BLaER1 treated with 17β-estradiol and CSF1 and Interleukin-3, amounts not matched to agents 10 nM and 100 nM (cell line): ENCODE results near the gene ANKRD6.

ENCODE experiments used
- H3K27ac ChIP-seq, 11 experiments: shearing (Covaris generic); formaldehyde crosslinking; 2 replicates each; pipeline ENCODE4 v1.8.1; 2022
- H3K27me3 ChIP-seq, 11 experiments: shearing (Covaris generic); formaldehyde crosslinking; 2 replicates each; pipeline ENCODE4 v1.8.1; 2022
- H3K36me3 ChIP-seq, 11 experiments: shearing (Covaris generic); formaldehyde crosslinking; 2 replicates each; pipeline ENCODE4 v1.8.1; 2022
- H3K4me1 ChIP-seq, 10 experiments: shearing (Covaris generic); formaldehyde crosslinking; 2 replicates each; pipeline ENCODE4 v1.8.1; 2022
- H3K4me2 ChIP-seq, 11 experiments: shearing (Covaris generic); formaldehyde crosslinking; 2 replicates each; pipeline ENCODE4 v1.8.1; 2022
- H3K4me3 ChIP-seq, 10 experiments: shearing (Covaris generic); formaldehyde crosslinking; 2 replicates each; pipeline ENCODE4 v1.8.1; 2022
- H3K9ac ChIP-seq, 11 experiments: shearing (Covaris generic); formaldehyde crosslinking; 2 replicates each; pipeline ENCODE4 v1.8.1; 2022
- H3K9me3 ChIP-seq, 11 experiments: shearing (Covaris generic); formaldehyde crosslinking; replicated peaks in 1 of 11; 2 replicates each; pipeline ENCODE4 v1.8.1; 2022
- H4K20me1 ChIP-seq, 11 experiments: shearing (Covaris generic); formaldehyde crosslinking; 2 replicates each; pipeline ENCODE4 v1.8.1; 2022
- Cebpa-rat ChIP-seq, 11 experiments: shearing (Covaris generic); IDR thresholded peaks; 2 replicates each; pipeline ENCODE4 v1.8.1; 2022

The ANKRD6 gene

GRCh38 chr6:89528866-89529265, 95.9 kb downstream of the ANKRD6 start:
- no peak overlapping the region for H3K4me3 ChIP-seq
- H3K4me1 ChIP-seq: peaks cover 0 to 7% (median 0%) of the 10 kb centered on the region in 10 experiments; a peak in 2 of 20 replicates
- no peaks in the 10 kb centered on the region for H3K36me3 ChIP-seq
- H4K20me1 ChIP-seq: no peaks in the 10 kb centered on the region
- H3K27ac ChIP-seq: no peak overlapping the region
- no peaks in the 10 kb centered on the region for H3K9me3 ChIP-seq
- 0 out of 22 replicates have a peak overlapping the region, but pooled peaks of 1 of the 11 experiments have one; percentile 20 for H3K4me2 ChIP-seq
- no peak overlapping the region for H3K9ac ChIP-seq
- H3K27me3 ChIP-seq: no peaks in the 10 kb centered on the region
- TF ChIP-seq Cebpa-rat (IDR thresholded peaks at IDR 0.05): no peak

- no peak for TF ChIP-seq Cebpa-rat (IDR thresholded peaks at IDR 0.05)
These were observed 98.0 kb downstream of the ANKRD6 start for GRCh38 chr6:89530982-89531381.

GRCh38 chr6:89536231-89536630, 103.3 kb downstream of the ANKRD6 start:
- Histone ChIP-seq H3K4me3 (no peak overlapping the region), H3K27ac (no peak overlapping the region), H3K9me3 (no peaks in the 10 kb centered on the region), H3K4me1 (no peaks in the 10 kb centered on the region), H4K20me1 (no peaks in the 10 kb centered on the region), H3K36me3 (no peaks in the 10 kb centered on the region), H3K27me3 (no peaks in the 10 kb centered on the region), H3K9ac (no peak overlapping the region), H3K4me2 (no peak overlapping the region)
- TF ChIP-seq Cebpa-rat (IDR thresholded peaks at IDR 0.05): no peak

More at GRCh38 chr6:89530982-89531381, 98.0 kb downstream of the ANKRD6 start:
- H3K4me1 ChIP-seq: peaks cover 0 to 7% (median 0%) of the 10 kb centered on the region in 10 experiments; a peak in 2 of 20 replicates
- H3K4me2 ChIP-seq: no peak overlapping the region
- no peak overlapping the region for H3K9ac ChIP-seq
- no peaks in the 10 kb centered on the region for H4K20me1 ChIP-seq
- no peaks in the 10 kb centered on the region for H3K9me3 ChIP-seq
- H3K27ac ChIP-seq: no peak overlapping the region
- no peaks in the 10 kb centered on the region for H3K36me3 ChIP-seq
- no peaks in the 10 kb centered on the region for H3K27me3 ChIP-seq
- H3K4me3 ChIP-seq: no peak overlapping the region

GRCh38 chr6:89539779-89540178, 106.8 kb downstream of the ANKRD6 start:
- Histone ChIP-seq H3K4me2 (no peak overlapping the region), H3K27ac (no peak overlapping the region), H4K20me1 (no peaks in the 10 kb centered on the region), H3K9me3 (no peaks in the 10 kb centered on the region), H3K4me3 (no peak overlapping the region), H3K9ac (no peak overlapping the region), H3K36me3 (no peaks in the 10 kb centered on the region), H3K27me3 (no peaks in the 10 kb centered on the region), H3K4me1 (no peaks in the 10 kb centered on the region)
- TF ChIP-seq Cebpa-rat (IDR thresholded peaks at IDR 0.05): no peak

GRCh38 chr6:89542081-89542857, 109.3 kb downstream of the ANKRD6 start:
- H3K4me3 ChIP-seq: no peak overlapping the region
- TF ChIP-seq Cebpa-rat (IDR thresholded peaks at IDR 0.05): no peak
- no peak overlapping the region for H3K27ac ChIP-seq
- H3K36me3 ChIP-seq: no peaks in the 10 kb centered on the region
- H3K4me1 ChIP-seq: no peaks in the 10 kb centered on the region
- H3K4me2 ChIP-seq: no peak overlapping the region
- H3K27me3 ChIP-seq: no peaks in the 10 kb centered on the region
- no peaks in the 10 kb centered on the region for H3K9me3 ChIP-seq
- H3K9ac ChIP-seq: no peak overlapping the region
- no peaks in the 10 kb centered on the region for H4K20me1 ChIP-seq

DNA sequence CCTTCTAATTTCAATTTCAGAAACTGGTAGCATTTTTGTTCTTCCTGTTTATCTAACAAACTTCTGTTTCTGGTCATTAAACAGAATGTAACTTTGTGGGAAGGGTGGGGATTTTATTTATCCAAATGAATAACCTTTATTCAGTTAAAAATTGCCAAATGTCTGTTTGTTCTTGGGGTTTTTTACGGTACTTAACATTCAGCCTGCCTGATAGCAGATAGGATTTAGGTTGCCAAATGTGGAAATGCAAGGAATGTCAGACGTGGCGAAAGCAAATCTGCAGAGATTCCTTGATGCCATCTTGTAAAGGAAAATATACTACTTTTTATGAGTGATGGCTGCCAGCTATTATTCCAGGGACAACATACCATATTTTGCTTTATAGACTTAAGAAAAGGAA, 109.9 kb downstream of the ANKRD6 start:
- no peak overlapping the region for H3K4me3 ChIP-seq
- no peak overlapping the region for H3K9ac ChIP-seq
- no peaks in the 10 kb centered on the region for H3K9me3 ChIP-seq
- H4K20me1 ChIP-seq: no peaks in the 10 kb centered on the region
- no peak overlapping the region for H3K27ac ChIP-seq
- no peaks in the 10 kb centered on the region for H3K4me1 ChIP-seq
- H3K27me3 ChIP-seq: no peaks in the 10 kb centered on the region
- no peak for TF ChIP-seq Cebpa-rat (IDR thresholded peaks at IDR 0.05)
- H3K4me2 ChIP-seq: no peak overlapping the region
- no peaks in the 10 kb centered on the region for H3K36me3 ChIP-seq

GRCh38 chr6:89547281-89547680, 114.3 kb downstream of the ANKRD6 start:
- Histone ChIP-seq H4K20me1 (no peaks in the 10 kb centered on the region), H3K27me3 (no peaks in the 10 kb centered on the region)
- TF ChIP-seq Cebpa-rat (IDR thresholded peaks at IDR 0.05): no peak

DNA sequence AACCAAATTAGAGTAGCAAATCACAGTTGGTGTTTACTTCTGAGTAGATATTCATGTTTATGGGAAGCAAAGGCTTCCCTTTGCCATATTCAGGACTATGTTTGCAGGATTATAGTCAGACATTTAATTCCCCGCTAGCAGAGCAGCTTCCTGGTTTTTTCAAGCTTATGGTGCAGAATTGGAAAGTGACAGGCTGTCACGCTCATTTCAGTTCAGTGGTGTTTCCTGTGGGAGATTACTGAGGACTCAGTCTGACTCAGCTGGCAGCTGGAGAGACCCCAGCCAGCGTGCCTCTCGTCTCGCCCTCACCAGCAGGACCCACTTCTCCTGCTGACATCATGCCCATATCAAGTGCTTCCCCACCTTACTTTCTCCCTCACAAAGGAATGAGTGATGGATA, 120.5 kb downstream of the ANKRD6 start:
- H3K9ac ChIP-seq: no peak overlapping the region

More at GRCh38 chr6:89547281-89547680, 114.3 kb downstream of the ANKRD6 start:
- Histone ChIP-seq H3K4me1 (no peaks in the 10 kb centered on the region), H3K36me3 (no peaks in the 10 kb centered on the region), H3K4me2 (no peak overlapping the region), H3K27ac (no peak overlapping the region), H3K9me3 (no peaks in the 10 kb centered on the region), H3K9ac (no peak overlapping the region), H3K4me3 (no peak overlapping the region)

DNA sequence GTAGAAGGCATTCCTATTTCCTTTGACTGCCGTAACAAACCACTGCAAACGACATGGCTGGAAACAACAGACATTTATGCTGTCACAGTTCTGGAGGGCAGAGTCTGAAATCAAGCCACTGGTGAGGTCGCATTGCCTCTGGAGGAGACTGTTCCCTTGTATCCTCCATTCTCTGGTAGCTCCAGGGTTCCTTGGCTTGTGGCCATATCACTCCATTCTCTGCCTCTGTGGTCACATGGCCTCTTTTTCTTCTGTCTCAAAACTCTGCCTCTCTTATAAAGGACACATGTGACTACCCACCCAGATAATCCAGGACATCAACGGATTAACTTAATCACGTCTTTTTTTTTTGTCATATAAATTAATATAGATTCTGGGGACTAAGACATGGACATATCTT, 121.2 kb downstream of the ANKRD6 start:
- Histone ChIP-seq H3K36me3 (no peaks in the 10 kb centered on the region), H3K9ac (no peak overlapping the region), H3K27me3 (no peaks in the 10 kb centered on the region), H3K9me3 (peaks cover 0 to 15% (median 5%) of the 10 kb centered on the region in 11 experiments; a peak in 10 of 22 replicates), H3K27ac (no peak overlapping the region), H3K4me1 (peaks cover 0 to 10% (median 2%) of the 10 kb centered on the region in 10 experiments; a peak in 5 of 20 replicates), H4K20me1 (no peaks in the 10 kb centered on the region), H3K4me3 (no peak overlapping the region), H3K4me2 (no peak overlapping the region)
- TF ChIP-seq Cebpa-rat (IDR thresholded peaks at IDR 0.05): no peak

More for the DNA sequence above, 120.5 kb downstream of the ANKRD6 start:
- no peak for TF ChIP-seq Cebpa-rat (IDR thresholded peaks at IDR 0.05)
- no peaks in the 10 kb centered on the region for H3K27me3 ChIP-seq
- no peaks in the 10 kb centered on the region for H4K20me1 ChIP-seq
- H3K4me3 ChIP-seq: no peak overlapping the region
- peaks cover 0 to 10% (median 2%) of the 10 kb centered on the region in 10 experiments; a peak in 5 of 20 replicates for H3K4me1 ChIP-seq
- H3K36me3 ChIP-seq: no peaks in the 10 kb centered on the region
- H3K9me3 ChIP-seq: peaks cover 0 to 15% (median 5%) of the 10 kb centered on the region in 11 experiments; a peak in 10 of 22 replicates
- H3K27ac ChIP-seq: no peak overlapping the region
- peak overlapping the region in 1 of 11 experiments; percentile 13; a peak in 2 of 22 replicates for H3K4me2 ChIP-seq

DNA sequence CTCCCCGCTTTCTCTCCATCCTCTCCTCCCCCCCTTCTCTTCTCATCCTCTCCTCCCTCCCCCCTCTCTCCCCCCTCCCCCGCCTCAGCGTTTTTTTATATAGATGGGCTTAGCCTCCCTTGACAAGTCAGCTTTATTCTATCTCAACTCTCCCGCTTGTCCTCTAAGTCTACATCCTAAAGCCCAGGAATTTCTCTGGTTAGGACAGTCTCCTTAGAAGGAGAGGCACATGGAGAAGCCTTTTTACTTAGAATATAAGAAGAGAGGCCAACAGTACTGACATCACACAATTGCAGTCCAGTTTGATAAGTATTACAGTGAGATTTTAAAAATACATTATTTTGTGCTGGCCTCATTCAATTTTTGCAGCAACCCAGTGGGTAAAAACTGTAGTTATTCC, 122.1 kb downstream of the ANKRD6 start:
- Histone ChIP-seq H3K4me2 (no peak overlapping the region), H3K9me3 (peaks cover 0 to 15% (median 5%) of the 10 kb centered on the region in 11 experiments; a peak in 10 of 22 replicates), H4K20me1 (no peaks in the 10 kb centered on the region), H3K9ac (no peak overlapping the region), H3K4me1 (peaks cover 0 to 10% (median 2%) of the 10 kb centered on the region in 10 experiments; a peak in 5 of 20 replicates), H3K4me3 (no peak overlapping the region), H3K27me3 (no peaks in the 10 kb centered on the region), H3K36me3 (no peaks in the 10 kb centered on the region), H3K27ac (no peak overlapping the region)
- TF ChIP-seq Cebpa-rat (IDR thresholded peaks at IDR 0.05): no peak
